Panc1 (cell line): ENCODE results near the gene FBXL19. TPM values are rescaled to one million over a fixed set of nuclear protein-coding genes. Genes with fewer than 3 reads are reported as not detected.

Experiments
- ATAC-seq: fragments of 200-7000 bp; cut with Tn5 transposase; 2 replicates; pipeline ENCODE4 v1.9.1; 2020; ENCODE audit warnings: mild to moderate bottlenecking, moderate library complexity
- BruUV-seq: library from RNA; stranded (reverse); fragments of 400-500 nt; replicated peaks from 2 replicates; lab custom pipeline; 2021; lab: Mats Ljungman, UMichigan
- CTCF ChIA-PET: fragments of 300-600 bp; sonication (Branson Sonifier 250); formaldehyde crosslinking; loops from one replicate; lab custom pipeline; 2022; ENCODE audit warnings: antibody characterized with exemption; lab: Charles Lee
- POLR2A ChIA-PET: fragments of 300-600 bp; sonication (Branson Sonifier 250); formaldehyde crosslinking; loops from one replicate; lab custom pipeline; 2022; ENCODE audit warnings: antibody characterized with exemption; lab: Charles Lee
- DNase-seq: peaks from one replicate; pipeline ENCODE4 v3.0.0-alpha.2; 2010; ENCODE audit warnings: low read depth, low spot score
- H3K27ac ChIP-seq: 2 replicates; pipeline ENCODE4 v1.5.1; 2011; ENCODE audit warnings: mild to moderate bottlenecking, low read length, inconsistent platforms
- H3K27me3 ChIP-seq: fragments of 200-500 bp; sonication (Bioruptor generic); 2 replicates; pipeline ENCODE4 v1.6.0; 2014; ENCODE audit warnings: low read length, inconsistent platforms; ENCODE audit not compliant: control insufficient read depth, insufficient read depth
- H3K36me3 ChIP-seq: fragments of 200-500 bp; sonication (Bioruptor generic); 2 replicates; pipeline ENCODE4 v1.5.1; 2014; ENCODE audit warnings: inconsistent platforms, mild to moderate bottlenecking, low read length, moderate library complexity; ENCODE audit not compliant: control insufficient read depth, insufficient read depth
- H3K4me1 ChIP-seq: 2 replicates; pipeline ENCODE4 v1.5.1; 2011; ENCODE audit warnings: inconsistent platforms, mild to moderate bottlenecking, low read length, moderate library complexity; ENCODE audit not compliant: control insufficient read depth, insufficient read depth
- H3K4me3 ChIP-seq, 2 experiments: 2 replicates each; pipeline ENCODE4 v1.5.1; 2011 to 2012; ENCODE audit warnings: low read depth in 2 of 2, low read length in 2 of 2, mild to moderate bottlenecking in 2 of 2, inconsistent platforms in 1 of 2, moderate library complexity in 1 of 2
- H3K9me3 ChIP-seq: fragments of 200-500 bp; sonication (Bioruptor generic); 2 replicates; pipeline ENCODE4 v1.5.1; 2014; ENCODE audit warnings: low read depth, mild to moderate bottlenecking, inconsistent platforms, low read length, moderate library complexity; ENCODE audit not compliant: control insufficient read depth, insufficient read depth
- POLR2AphosphoS5 ChIP-seq: IDR thresholded peaks from 2 replicates; pipeline ENCODE4 v1.6.1; 2012; ENCODE audit warnings: mild to moderate bottlenecking, low read depth, low read length, moderate library complexity
- REST ChIP-seq, 2 experiments: IDR thresholded peaks; 2 replicates each; pipeline ENCODE4 v1.6.1; 2011 to 2012; ENCODE audit warnings: low read depth in 2 of 2, control low read depth in 1 of 2, low read length in 1 of 2, mild to moderate bottlenecking in 1 of 2, moderate library complexity in 1 of 2; ENCODE audit not compliant: insufficient read depth in 1 of 2
- SIN3A ChIP-seq: IDR thresholded peaks from 2 replicates; pipeline ENCODE4 v1.6.1; 2012; ENCODE audit warnings: low read depth, mild to moderate bottlenecking, low read length, moderate library complexity, borderline replicate concordance; ENCODE audit not compliant: insufficient read depth
- TCF7L2 ChIP-seq: IDR thresholded peaks from 2 replicates; pipeline ENCODE4 v1.6.1; 2011; ENCODE audit warnings: mild to moderate bottlenecking, low read depth, low read length, inconsistent platforms
- in situ Hi-C: cut with HindIII; loops from 2 replicates; pipeline ENCODE4 v1.10.0; 2016; ENCODE audit warnings: low sequenced_read_pairs, low pct_unique_long_range_greater_than_20kb
- intact Hi-C: fragments of 100-400 bp; cut with micrococcal nuclease; formaldehyde crosslinking; loops from one replicate; pipeline ENCODE4 v1.10.0; 2022; ENCODE audit not compliant: unreplicated experiment
- total RNA-seq: library from RNA; stranded (reverse); gene quantifications from one replicate; pipeline ENCODE4 v1.2.1, GENCODE V29; 2021; ENCODE audit not compliant: unreplicated experiment
- TF ChIP-seq, protein P1 (sequence below): fragments of 450-650 bp; IDR thresholded peaks from 2 replicates; pipeline ENCODE4 v1.5.1; 2017; ENCODE audit warnings: mild to moderate bottlenecking

Gene FBXL19
- total RNA-seq, 1 experiment from 2014 or later = 52.3 TPM

DNA sequence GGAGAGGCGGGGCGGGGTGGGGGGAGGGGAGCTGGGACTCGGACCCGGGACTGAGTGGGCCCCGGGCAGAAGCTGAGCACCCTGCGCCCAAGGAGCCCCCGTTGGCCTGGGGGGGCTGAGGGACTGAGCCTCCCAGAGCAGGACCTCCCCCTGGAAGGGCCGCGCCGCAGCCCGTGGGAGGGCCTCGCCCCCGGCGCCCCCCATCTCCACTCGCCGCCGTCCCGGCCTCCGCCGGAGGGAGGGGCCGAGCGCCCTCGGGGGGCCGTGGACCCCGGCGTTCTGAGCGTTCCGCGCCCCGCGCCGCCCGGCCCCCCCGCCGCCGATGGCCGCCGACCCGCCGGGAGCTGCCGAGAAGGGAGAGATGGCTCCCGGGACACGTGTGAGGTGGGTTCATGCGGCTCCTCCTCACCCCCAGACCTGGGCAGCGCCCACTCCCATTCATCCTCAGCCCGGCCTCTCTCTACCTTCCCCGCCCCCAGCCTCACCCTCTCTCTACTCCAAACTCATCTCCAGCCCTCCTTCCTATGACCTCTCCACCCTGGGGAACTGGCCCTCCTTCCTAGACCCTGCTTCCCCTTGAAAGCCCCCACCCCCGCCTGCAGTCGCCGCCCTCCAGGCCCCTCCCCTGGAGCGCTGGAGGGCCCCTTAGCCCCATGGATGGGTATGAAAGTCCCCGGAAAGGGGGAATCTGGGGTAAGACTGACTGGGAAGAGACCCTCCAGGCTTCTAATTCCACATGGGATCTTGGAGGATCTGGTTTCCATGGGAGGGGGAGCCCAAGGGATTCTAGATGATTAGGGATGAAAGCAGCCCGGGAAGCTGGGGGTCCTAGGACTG, 922 bp downstream of the FBXL19 start:
- ChIA-PET CTCF (interaction anchor here (0.6 kb wide), 1 partner anchor 25 kb away, joined by 3 read pairs; no protein-coding TSS in a partner anchor), POLR2A (interaction anchor here (0.8 kb wide), 1 partner anchor 554 kb away, joined by 7 read pairs; no protein-coding TSS in a partner anchor)
- TF ChIP-seq TCF7L2 = no peak
- no peak for TF ChIP-seq POLR2AphosphoS5
- TF ChIP-seq REST (IDR thresholded peaks at IDR 0.05; ENCODE audit: insufficient read depth in 1 of 2, low read depth in 2 of 2, low read length in 1 of 2) = no peak
- TF ChIP-seq, protein P1, sequence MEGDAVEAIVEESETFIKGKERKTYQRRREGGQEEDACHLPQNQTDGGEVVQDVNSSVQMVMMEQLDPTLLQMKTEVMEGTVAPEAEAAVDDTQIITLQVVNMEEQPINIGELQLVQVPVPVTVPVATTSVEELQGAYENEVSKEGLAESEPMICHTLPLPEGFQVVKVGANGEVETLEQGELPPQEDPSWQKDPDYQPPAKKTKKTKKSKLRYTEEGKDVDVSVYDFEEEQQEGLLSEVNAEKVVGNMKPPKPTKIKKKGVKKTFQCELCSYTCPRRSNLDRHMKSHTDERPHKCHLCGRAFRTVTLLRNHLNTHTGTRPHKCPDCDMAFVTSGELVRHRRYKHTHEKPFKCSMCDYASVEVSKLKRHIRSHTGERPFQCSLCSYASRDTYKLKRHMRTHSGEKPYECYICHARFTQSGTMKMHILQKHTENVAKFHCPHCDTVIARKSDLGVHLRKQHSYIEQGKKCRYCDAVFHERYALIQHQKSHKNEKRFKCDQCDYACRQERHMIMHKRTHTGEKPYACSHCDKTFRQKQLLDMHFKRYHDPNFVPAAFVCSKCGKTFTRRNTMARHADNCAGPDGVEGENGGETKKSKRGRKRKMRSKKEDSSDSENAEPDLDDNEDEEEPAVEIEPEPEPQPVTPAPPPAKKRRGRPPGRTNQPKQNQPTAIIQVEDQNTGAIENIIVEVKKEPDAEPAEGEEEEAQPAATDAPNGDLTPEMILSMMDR = no peak
- TF ChIP-seq SIN3A = no peak
- DNase-seq (no peak), ATAC-seq (no peak)
- in situ Hi-C loops (no loop called here), intact Hi-C loops (no loop called here)
- H3K4me3 ChIP-seq = peak overlapping the region; percentile 64 to 91
- no TSS peak for BruUV-seq
- H3K27me3 ChIP-seq = no peaks in the 10 kb centered on the region
- H3K4me1 ChIP-seq = peaks cover 9% of the 10 kb centered on the region
- no peaks in the 10 kb centered on the region for H3K9me3 ChIP-seq
- peak overlapping the region; percentile 83 for H3K27ac ChIP-seq
- H3K36me3 ChIP-seq = no peaks in the 10 kb centered on the region

DNA sequence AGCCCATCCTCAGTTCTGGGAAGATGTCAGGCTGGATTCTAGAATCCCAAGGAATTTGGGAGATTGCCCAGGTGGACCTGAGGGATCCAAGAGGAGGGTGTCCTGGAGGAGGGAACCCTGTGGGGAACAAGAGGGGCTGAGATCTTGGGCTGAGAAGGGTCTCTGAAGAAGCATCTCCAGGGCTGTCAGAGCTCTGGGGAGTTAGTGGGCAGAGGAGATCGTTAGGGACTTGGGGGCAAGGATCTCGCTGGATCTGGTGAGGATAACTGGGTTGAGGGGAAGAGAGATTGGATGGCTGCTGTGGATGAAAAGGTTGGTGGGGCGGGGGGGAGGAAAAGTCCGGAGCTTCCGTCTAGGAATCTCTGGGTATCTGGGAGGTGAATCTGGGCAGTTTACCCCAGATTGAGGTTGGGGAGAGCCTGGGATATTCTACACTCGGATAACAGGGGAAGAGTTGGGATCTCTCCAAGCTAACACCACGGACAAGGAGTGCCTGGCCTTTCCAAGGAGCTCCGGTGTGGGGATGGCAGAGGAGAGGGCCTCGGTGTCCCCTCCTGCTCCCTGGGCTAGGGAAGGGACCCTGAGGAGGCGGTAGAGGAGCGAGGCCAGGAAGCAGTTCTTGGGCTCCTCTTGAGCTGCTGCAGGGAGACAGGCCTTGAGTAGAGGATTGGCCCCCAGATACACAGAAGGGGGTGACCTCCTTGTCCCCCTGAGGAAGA, 1.7 kb downstream of the FBXL19 start:
- Histone ChIP-seq H3K27ac (peak overlapping the region; percentile 83), H3K27me3 (no peaks in the 10 kb centered on the region), H3K4me1 (peaks cover 9% of the 10 kb centered on the region), H3K36me3 (no peaks in the 10 kb centered on the region), H3K4me3 (peak overlapping the region; percentile 64 to 91), H3K9me3 (no peaks in the 10 kb centered on the region)
- ChIA-PET CTCF (interaction anchor here (0.6 kb wide), 1 partner anchor 24 kb away, joined by 3 read pairs; no protein-coding TSS in a partner anchor), POLR2A (interaction anchor here (0.8 kb wide), 1 partner anchor 554 kb away, joined by 7 read pairs; no protein-coding TSS in a partner anchor)
- ATAC-seq (no peak), DNase-seq (no peak)
- intact Hi-C loops (no loop called here), in situ Hi-C loops (no loop called here)
- no peak for TF ChIP-seq REST (IDR thresholded peaks at IDR 0.05; ENCODE audit: insufficient read depth in 1 of 2, low read depth in 2 of 2, low read length in 1 of 2)
- no peak for TF ChIP-seq SIN3A
- TF ChIP-seq POLR2AphosphoS5 = no peak
- no peak for TF ChIP-seq TCF7L2
- TF ChIP-seq, protein P1 = no peak
- TSS peak; percentile 77 for BruUV-seq
